Gastrocnemius medialis (tissue), 4 donors: Measurements from ENCODE around the gene AGFG2.

Source experiments
- POLR2A ChIP-seq, 2 donors: fragments of 450-650 bp; IDR thresholded peaks; one replicate each; pipeline ENCODE4 v1.6.1; 2017; ENCODE audit warnings: antibody characterized with exemption in 2 of 2, mild to moderate bottlenecking in 2 of 2, moderate library complexity in 2 of 2
- TF ChIP-seq, protein P1 (sequence below), 5 experiments: fragments of 450-650 bp in 3 of 5; fragments of 200-600 bp in 2 of 5; sonication (generic) in 2 of 5; IDR thresholded peaks in 4 of 5; conservative IDR thresholded peaks in 1 of 5; 1 replicate in 4 of 5; 2 replicates in 1 of 5; pipeline ENCODE4 v1.5.1; 2016 to 2019; ENCODE audit warnings: antibody characterized with exemption in 5 of 5, mild to moderate bottlenecking in 3 of 5, moderate library complexity in 3 of 5

DNA sequence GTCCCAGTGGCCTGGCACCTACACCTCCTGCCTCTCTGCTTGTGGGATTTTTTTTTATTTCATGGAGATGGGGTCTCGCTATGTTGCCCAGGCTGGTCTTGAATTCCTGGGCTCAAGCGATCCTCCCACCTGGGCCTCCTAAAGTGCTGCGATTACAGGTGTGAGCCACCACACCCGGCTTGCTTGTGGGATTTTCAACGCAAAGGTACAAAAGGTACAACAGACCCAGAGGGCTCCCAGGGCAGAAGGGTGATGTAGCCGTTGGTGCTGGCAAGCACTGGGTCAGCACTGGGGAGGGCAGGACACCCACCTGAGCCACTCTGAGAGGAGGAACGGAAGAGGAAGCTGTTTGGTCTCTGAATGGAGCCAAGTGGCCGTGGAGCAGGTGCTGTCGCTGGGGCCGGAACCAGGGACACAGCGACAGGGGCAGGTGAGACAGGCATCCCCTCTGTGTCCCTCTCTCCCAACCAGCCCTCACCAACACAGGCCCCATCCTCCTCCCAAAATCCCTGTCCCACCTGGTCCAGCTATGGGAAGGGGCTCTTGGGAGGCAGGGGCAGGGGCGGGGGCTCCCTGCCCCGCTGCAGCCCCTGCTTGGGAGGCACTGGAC lies 37.5 kb downstream of the AGFG2 start:
- TF ChIP-seq POLR2A (IDR thresholded peaks at IDR 0.05) = no peak
- TF ChIP-seq, protein P1, sequence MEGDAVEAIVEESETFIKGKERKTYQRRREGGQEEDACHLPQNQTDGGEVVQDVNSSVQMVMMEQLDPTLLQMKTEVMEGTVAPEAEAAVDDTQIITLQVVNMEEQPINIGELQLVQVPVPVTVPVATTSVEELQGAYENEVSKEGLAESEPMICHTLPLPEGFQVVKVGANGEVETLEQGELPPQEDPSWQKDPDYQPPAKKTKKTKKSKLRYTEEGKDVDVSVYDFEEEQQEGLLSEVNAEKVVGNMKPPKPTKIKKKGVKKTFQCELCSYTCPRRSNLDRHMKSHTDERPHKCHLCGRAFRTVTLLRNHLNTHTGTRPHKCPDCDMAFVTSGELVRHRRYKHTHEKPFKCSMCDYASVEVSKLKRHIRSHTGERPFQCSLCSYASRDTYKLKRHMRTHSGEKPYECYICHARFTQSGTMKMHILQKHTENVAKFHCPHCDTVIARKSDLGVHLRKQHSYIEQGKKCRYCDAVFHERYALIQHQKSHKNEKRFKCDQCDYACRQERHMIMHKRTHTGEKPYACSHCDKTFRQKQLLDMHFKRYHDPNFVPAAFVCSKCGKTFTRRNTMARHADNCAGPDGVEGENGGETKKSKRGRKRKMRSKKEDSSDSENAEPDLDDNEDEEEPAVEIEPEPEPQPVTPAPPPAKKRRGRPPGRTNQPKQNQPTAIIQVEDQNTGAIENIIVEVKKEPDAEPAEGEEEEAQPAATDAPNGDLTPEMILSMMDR (IDR thresholded peaks at IDR 0.05 in 4 of 5, conservative IDR thresholded peaks at IDR 0.05 in 1 of 5) = no peak
